Measurements from ENCODE around the gene USP28.

The USP28 gene

GRCh38 chr11:113877670-113878055, 2.3 kb upstream of the USP28 start:
- no peak for DNase-seq (ENCODE audit: low read depth in 3 of 3)

DNA sequence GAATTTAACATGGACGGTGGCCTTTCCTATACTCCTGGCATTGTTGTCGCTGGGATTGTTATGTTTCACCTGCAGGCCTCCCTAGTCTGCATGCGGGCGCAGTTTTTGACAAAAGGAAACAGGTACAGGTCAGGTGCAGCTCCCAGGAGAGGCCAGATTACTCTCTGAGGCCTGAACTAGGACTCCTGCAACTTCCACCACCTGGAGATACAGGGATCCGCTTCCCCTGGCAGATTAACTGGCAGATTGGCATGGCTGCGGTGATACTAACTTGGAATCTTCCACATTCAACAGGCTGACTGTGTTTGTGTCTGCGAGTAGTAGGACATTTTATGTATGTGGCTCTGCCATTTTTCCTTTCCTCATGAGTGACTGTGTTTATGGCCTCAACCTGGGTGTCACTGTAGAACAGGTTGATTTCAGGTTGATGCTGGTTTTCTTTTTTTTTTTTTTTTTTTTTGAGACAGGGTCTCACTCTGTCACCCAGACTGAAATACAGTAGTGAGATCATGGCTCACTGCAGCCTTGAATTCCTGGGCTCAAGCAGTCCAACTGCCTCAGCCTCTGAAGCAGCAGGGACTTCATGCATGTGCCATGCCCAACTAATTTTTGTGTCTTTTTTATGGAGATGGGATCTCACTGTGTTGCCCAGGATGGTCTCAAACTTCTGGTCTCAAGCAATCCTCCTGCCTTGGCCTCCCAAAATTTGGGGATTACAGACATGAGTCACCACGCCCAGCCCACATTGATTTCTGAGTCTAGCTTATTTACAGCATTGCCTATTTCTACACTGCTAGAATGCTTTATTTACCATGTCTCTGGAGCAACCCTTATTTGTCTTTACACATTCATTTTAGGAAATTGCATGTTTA, 1.7 kb upstream of the USP28 start:
- no peak for DNase-seq (ENCODE audit: low read depth in 3 of 3)

- DNase-seq (ENCODE audit: low read depth in 3 of 3) = no peak
These were observed 864 bp upstream of the USP28 start for GRCh38 chr11:113876074-113876797.

DNA sequence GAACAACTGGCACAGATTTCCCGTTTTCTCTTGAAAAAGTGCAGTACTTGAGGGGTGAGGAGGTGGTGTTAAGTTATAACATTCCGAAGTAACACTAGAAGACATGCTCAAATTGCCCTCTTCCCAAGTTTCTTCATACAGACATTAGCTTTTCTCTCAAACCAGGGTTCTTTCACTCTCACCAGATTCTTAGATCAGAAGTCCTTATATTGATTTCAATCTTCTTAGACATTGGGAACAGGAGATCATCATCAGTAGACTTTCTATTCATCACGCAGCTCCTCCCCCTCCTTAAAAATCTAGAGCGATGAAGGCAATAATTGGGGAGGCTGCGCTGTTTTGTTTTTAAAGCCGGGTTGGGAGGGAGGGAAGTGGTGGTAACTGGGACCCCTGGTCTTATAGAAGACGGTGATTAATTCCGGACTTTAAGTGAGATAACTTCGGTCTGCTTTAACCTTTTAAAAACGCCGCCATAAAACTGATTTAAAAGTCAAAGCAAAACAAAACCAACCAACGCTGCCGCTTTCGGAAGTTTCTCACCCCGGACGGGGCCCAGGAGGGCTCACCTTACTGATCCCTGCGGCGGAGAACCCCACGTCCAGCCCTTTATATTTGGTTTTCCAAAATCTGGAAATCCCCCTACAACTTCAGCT, 665 bp downstream of the USP28 start:
- DNase-seq (ENCODE audit: low read depth in 3 of 3) = peak in 2 of 3 donors; percentile 5 to 36

DNA sequence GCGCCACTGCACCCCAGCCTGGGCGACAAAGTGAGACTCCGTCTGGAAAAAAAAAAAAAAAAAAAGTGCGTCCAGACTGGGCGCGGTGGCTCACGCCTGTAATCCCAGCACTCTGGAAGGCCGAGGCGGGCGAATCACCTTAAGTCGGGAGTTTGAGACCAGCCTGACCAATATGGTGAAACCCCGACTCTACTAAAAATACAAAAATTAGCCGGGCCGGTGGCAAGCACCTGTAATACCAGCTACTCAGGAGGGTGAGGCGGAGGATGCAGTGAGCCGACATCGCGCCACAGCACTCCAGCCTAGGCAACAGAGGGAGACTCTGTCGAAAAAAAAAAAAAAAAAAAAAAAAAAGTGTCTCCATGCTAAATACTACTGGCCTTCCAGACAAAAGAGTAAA, 1.3 kb downstream of the USP28 start:
- DNase-seq (ENCODE audit: low read depth in 3 of 3) = no peak

DNA sequence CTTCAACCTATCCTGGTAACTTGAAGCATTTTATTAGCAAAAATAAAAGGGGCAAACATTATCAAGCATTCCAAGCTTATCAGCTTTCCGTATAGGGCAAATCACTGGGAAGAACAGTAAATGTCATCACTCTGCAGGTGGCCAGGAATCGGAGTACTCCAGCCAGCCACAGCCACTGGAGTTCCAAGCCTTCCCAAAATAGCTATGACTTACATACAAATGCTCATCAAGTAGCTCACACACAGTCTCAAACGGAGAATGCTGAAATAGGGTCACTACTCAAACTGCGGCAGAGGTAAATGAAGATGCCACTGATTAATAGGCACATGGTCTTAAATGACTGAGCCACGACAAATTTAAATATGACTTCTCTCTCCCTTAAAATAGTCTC, 2.1 kb downstream of the USP28 start:
- DNase-seq (ENCODE audit: low read depth in 3 of 3) = no peak

DNA sequence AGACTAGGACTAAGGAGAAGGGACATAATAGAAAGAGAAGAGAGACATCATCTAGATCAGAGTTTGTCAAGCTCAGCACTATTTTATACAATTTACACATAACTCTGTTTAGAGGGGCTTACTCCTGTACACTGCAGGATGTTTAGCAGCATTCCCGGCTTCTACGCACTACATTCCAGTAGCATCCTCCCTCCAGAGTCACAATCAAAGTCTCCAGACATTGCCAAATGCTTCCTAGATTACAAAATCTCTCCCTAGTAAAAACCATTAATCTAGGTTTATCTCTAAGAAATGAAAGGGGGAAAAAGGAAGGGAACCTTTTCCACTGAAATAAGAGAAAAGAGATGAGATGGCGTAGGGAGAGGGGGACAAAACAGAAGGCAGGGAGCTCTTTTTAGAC, 4.0 kb downstream of the USP28 start:
- DNase-seq (ENCODE audit: low read depth in 3 of 3) = no peak

- no peak for DNase-seq (ENCODE audit: low read depth in 3 of 3)
These were observed 7.4 kb downstream of the USP28 start for GRCh38 chr11:113867843-113868503.

DNA sequence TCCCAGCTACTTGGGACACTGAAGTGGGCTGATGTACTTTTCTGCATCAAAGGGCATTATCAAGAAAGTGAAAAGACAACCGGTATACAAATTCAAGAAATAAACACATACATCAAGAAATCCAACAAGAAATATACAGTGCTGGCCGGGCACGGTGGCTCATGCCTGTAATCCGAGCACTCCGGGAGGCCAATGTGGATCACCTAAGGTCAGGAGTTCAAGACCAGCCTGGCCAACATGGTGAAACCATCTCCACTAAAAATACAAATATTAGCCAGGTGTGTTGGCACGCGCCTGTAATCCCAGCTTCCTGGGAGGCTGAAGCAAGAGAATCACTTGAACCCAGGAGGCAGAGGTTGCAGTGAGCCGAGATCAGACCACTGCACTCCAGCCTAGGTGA, 9.5 kb downstream of the USP28 start:
- no peak for DNase-seq (ENCODE audit: low read depth in 3 of 3)

DNA sequence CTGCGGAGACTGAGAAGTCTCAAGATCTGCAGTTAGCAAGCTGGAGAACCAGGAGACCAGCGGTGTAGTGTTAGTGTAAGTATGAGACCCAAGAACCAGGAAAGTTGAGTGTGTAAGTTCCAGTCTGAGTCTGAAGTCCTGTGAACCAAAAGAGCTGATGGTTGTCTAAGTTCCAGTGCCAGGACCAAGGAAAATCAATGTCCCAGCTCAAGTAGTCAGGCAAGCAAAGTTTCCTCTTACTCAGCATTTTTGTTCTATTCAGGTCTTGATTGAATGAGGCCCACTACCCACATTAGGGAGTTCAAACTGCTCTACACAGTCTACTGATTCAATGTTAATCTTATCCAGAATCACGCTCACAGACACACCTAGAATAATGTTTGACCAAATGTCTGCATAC, 11.0 kb downstream of the USP28 start:
- no peak for DNase-seq (ENCODE audit: low read depth in 3 of 3)

GRCh38 chr11:113862435-113862834, 12.9 kb downstream of the USP28 start:
- DNase-seq (ENCODE audit: low read depth in 3 of 3) = no peak

DNA sequence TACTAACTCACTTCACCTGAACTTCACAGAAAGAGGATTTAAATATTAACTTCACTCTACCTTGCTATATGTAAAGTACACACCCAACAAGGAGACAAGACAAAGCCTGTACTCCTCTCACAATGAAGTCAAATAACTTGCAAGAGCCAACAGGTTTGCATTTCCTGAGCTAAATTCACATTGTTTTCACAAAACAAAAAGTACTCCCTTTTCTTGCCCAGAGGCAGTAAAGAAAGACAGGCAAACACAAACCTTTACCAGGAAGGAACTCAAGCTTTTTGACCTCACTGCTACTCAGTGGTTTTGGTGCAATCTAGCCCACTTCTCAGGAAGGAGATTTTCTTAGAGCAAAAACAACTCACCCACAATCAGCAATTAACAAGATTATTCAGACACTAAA, 15.7 kb downstream of the USP28 start:
- no peak for DNase-seq (ENCODE audit: low read depth in 3 of 3)

DNA sequence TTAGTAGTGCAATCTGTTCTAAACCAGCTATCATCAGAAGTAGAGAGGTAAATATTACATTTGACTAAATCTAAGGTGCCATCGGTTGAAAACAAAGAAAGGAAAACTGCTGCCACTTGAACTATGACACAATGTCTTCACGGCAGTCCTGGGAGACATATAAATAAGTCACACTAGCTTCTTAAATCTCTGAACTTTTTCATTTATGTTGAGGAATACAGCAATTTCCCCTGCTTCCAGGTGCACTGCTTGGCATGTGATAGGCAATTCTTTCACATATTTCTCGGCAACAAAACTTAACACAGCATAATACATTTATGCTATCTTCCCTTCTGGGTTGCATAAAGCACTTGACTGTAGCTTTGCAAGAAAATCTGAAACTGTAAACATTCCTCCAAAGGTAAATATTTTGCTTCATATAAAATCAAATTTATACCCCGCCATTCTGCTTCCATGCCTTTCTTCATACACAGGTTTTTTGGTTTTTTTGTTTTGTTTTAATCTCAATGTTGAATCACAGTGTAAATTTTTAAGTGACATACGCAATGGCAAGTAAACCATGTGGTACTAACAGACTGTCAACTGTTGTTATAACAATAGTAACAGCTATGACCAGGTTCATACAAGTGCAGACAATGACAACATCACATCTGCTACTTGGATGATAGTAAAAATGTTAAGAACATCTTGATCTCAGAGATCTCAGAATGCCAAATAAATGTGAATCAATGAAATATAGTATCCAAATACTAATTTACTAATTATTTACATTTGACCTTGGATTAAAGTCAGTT, 18.2 kb downstream of the USP28 start:
- no peak for DNase-seq (ENCODE audit: low read depth in 3 of 3)

DNA sequence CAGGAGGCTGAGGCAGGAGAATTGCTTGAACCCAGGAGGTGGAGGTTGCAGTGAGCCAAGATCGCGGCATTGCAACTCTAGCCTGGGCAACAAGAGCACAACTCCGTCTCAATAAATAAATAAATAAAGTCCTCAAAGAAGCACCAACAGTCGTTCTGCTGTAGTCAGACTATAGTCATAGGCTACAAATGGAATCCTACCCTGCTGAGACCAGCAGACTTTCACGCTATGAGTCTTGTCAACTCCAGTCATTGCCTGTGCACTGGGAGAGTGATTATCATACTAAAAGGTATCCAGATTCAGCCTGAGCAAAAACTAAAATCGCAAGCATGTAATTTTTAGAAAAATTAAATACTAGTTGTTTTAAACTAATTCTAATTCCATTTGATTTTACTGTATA, 19.6 kb downstream of the USP28 start:
- no peak for DNase-seq (ENCODE audit: low read depth in 3 of 3)

DNA sequence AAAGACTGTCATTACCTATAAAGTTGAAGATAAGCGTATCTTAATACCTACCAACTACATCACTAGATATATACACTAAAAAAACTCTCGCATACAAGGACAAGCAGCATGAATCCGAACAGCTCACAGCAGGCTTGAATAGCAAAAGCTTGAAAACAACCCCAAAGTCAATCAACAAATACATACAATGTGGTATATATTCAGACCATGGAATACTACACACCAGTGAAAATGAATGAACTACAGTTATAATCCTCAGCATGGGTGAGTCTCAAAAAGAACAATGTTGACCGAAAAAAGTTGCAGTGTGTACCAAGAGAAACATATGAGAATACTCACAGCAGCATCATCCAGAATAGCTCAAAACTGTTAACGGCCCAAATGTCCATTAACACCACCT, 25.2 kb downstream of the USP28 start:
- no peak for DNase-seq (ENCODE audit: low read depth in 3 of 3)

- no peak for DNase-seq (ENCODE audit: low read depth in 3 of 3)
These were observed 25.7 kb downstream of the USP28 start for GRCh38 chr11:113849713-113850112.

GRCh38 chr11:113847580-113847979, 27.8 kb downstream of the USP28 start:
- DNase-seq (ENCODE audit: low read depth in 3 of 3) = no peak

DNA sequence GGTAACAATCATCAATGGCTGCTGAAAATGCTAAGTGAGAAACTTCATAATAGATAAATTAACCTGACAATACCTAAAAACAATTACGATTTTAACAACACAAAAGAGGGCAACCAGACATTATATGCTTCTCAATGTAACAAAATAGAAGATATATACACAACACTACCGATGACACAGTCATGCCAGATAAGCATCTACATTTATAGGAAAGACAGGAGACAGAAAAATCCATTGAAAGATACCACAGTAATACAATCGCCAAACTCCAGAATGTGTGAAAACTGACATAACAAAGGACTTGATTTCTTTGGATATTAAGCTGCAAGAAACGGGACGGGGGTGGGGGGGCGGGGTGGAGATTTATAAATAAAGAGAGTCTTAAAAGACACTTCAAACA, 28.3 kb downstream of the USP28 start:
- no peak for DNase-seq (ENCODE audit: low read depth in 3 of 3)

DNA sequence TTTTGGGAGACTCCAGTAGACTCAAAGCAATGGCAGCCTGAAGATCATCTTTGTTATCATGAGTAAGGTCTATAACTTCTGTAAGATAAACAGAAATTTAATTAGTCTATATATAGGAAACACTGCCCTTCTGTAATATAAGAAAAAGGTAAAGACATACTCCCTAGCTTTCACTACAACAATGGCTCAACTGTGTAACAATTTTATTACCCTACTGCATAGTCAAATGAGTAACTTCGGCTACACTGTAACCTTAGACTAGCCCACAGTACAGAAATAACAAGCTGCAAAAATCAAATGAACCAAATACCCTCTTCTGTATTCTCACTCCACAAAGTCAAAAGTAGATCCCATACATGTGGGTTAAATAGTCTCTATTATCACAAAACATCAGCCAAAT, 33.7 kb downstream of the USP28 start:
- no peak for DNase-seq (ENCODE audit: low read depth in 3 of 3)

DNA sequence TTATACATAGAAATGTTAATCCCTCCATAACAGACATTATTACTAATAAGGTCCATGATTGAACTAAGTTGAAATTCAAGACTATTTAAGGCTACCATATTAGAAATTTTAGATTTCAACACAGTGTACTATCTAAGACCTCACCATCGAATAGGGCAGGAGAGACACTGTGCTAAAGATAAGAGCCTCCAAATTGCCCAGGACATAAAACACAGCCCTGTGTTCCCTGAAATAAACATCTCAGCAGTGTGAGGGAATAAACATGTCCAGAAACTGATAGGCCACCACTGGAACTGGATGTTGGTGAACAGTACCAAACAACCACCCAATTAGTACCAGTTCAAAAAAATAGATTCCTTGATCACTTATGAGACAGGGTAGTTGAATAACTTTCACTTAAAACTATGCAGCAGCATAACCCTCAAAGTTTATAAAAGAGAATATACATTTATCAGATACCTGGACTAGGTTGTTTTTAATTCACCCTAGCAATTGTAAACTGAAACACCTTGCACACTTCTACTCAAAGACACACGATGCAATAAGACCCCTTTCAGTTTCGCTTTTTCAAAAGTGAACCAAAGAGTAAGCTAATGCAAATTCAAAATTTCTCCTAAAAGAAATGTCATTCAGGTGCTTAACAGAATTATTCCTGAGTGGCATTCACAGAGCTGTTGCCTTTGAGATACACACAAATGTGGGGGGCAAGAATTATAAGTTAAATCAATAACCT, 34.3 kb downstream of the USP28 start:
- DNase-seq (ENCODE audit: low read depth in 3 of 3) = no peak

DNA sequence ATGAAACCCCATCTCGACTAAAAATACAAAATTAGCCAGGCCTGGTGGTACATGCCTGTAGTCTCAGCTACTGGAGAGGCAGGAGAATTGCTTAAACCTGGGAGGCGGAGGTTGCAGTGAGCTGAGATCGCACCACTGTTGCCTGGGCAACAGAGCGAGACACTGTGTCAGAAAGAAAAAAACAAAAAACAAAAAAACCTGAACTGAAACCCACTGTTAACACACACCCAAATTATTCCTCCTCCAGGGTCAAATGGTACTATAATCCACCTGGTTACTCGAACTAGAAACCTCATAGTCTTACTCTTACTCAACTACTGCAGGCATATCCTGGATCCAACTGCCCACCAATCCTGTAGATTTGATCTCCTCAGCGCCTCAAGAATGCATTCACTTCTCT, 35.5 kb downstream of the USP28 start:
- DNase-seq (ENCODE audit: low read depth in 3 of 3) = no peak

All from stimulated activated CD4-positive, alpha-beta T cell treated with anti-CD3 and anti-CD28 coated beads, TNF-alpha, amount 100 ng/mL, for 48 hours (primary cell).